ENCODE results near the gene ACVR1B. TPM values are rescaled to one million over a fixed set of nuclear protein-coding genes. Genes with fewer than 3 reads are reported as not detected.

ACVR1B gene
- total RNA-seq, 1 experiment from 2014 or later: 13.4 TPM

GRCh38 chr12:51915951-51916350 lies 35.5 kb upstream of the ACVR1B start:
- CTCF ChIA-PET: no interaction called here
- Histone ChIP-seq H3K9me3 (ENCODE audit: insufficient read depth, low read depth) (no peaks in the 10 kb centered on the region), H3K4me2 (no peak overlapping the region), H3K9me2 (ENCODE audit: insufficient read depth) (no peaks in the 10 kb centered on the region), H3F3A (ENCODE audit: insufficient read depth, low read depth) (no peaks in the 10 kb centered on the region), H3K4me3 (no peak overlapping the region), H3K36me3 (ENCODE audit: low read depth) (no peaks in the 10 kb centered on the region), H3K27me3 (ENCODE audit: insufficient read depth, low read depth) (peaks cover 12% of the 10 kb centered on the region), H3K79me2 (ENCODE audit: low read depth) (no peaks in the 10 kb centered on the region), H4K20me1 (ENCODE audit: insufficient read depth) (no peaks in the 10 kb centered on the region), H2AFZ (no peak overlapping the region), H3K27ac (no peak overlapping the region), H3K4me1 (replicated peaks; ENCODE audit: insufficient read depth) (no peaks in the 10 kb centered on the region)
- BruUV-seq (replicated peaks): no TSS peak
- intact Hi-C loops (cut with micrococcal nuclease; ENCODE audit: unreplicated experiment): no loop called here
- POLR2A ChIA-PET (ENCODE audit: unreplicated experiment): no interaction called here
- TF ChIP-seq EZH2 (IDR thresholded peaks at IDR 0.05; ENCODE audit: low read depth) (no peak), CTCF (conservative IDR thresholded peaks at IDR 0.05) (no peak)
- no peak for DNase-seq

DNA sequence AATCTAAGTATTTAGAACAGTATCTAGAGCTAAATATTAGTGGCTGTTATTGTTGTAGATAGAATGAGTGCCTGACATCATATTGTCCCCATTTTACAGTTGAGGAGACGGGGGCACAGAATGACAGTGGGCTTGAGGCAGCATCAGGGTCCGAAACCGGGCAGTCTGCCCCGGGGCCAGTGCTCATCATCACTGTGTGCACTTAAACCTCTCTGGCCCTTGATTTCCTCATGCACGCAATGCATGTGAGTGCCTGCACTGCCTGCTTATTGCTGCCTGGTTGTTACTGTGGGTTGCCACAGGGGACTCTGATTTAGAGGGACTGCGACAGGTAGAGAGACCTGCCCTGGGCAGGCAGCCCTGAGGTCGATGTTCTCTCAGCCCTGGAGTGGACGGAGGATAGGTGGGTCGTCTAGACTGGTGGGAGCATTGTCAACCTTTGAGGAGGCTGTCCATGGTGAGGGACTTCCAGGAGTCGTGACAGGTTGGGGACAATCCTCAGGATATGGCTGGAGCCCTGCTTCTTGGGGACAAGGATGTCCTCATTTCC lies 34.4 kb upstream of the ACVR1B start:
- Histone ChIP-seq H3K79me2 (ENCODE audit: low read depth) (no peaks in the 10 kb centered on the region), H3K27me3 (ENCODE audit: insufficient read depth, low read depth) (peaks cover 2% of the 10 kb centered on the region; the same call in 1 of the 2 replicates), H3K27ac (no peak overlapping the region), H2AFZ (no peak overlapping the region), H3K4me1 (replicated peaks; ENCODE audit: insufficient read depth) (no peaks in the 10 kb centered on the region), H3K36me3 (ENCODE audit: low read depth) (no peaks in the 10 kb centered on the region), H3F3A (ENCODE audit: insufficient read depth, low read depth) (no peaks in the 10 kb centered on the region), H3K4me3 (no peak overlapping the region), H3K4me2 (no peak overlapping the region), H3K9me2 (ENCODE audit: insufficient read depth) (no peaks in the 10 kb centered on the region), H3K9me3 (ENCODE audit: insufficient read depth, low read depth) (no peaks in the 10 kb centered on the region), H4K20me1 (ENCODE audit: insufficient read depth) (no peaks in the 10 kb centered on the region)
- ChIA-PET POLR2A (ENCODE audit: unreplicated experiment) (interaction anchor here (0.6 kb wide), 1 partner anchor 75 kb away, joined by 3 read pairs; no protein-coding TSS in a partner anchor), CTCF (no interaction called here)
- no TSS peak for BruUV-seq (replicated peaks)
- DNase-seq: no peak
- TF ChIP-seq EZH2 (IDR thresholded peaks at IDR 0.05; ENCODE audit: low read depth): no peak
- intact Hi-C loops (cut with micrococcal nuclease; ENCODE audit: unreplicated experiment): no loop called here

DNA sequence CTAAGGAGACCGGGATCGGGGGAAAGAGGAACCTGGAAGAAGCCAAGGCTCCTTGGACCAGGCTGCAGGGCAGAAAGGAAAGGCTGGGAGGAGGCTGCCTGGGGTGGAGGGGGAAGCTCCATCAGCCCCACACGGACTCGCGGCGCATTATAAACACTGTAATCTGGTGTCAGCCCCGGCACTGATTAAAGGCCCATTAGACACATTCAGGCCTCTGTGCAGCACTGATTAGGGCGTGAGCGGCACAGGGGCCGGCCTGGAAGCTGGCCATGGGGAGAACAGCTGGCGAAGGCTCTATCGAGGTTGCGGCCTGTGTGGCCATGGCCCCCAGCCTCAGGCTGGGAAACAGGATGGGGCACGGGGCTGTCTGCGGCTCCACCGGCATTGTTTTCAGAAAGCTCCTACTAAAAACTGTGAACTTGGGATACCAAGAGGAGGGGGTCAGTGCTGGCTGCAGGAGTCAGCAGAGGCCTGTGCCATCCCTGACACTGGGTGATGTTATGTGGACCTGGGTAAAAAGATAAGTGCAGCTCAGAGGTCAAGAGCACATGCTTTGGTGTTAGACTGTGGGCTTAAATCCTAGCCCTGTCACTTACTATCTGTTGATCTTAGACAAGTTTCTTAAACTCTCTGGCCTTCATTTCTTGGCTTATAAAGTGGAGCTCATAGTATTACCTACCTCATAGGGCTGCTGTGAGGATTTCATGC lies 33.6 kb upstream of the ACVR1B start:
- no TSS peak for BruUV-seq (replicated peaks)
- H3K27ac ChIP-seq: no peak overlapping the region
- H3K36me3 ChIP-seq (ENCODE audit: low read depth): no peaks in the 10 kb centered on the region
- no peaks in the 10 kb centered on the region for H3K9me3 ChIP-seq (ENCODE audit: insufficient read depth, low read depth)
- H3K4me1 ChIP-seq (replicated peaks; ENCODE audit: insufficient read depth): no peaks in the 10 kb centered on the region
- H3K4me2 ChIP-seq: no peak overlapping the region
- H3K79me2 ChIP-seq (ENCODE audit: low read depth): no peaks in the 10 kb centered on the region
- intact Hi-C loops (cut with micrococcal nuclease; ENCODE audit: unreplicated experiment): no loop called here
- no peak overlapping the region for H2AFZ ChIP-seq
- H3K4me3 ChIP-seq: no peak overlapping the region
- CTCF ChIA-PET: no interaction called here
- H4K20me1 ChIP-seq (ENCODE audit: insufficient read depth): no peaks in the 10 kb centered on the region
- no peaks in the 10 kb centered on the region for H3K27me3 ChIP-seq (ENCODE audit: insufficient read depth, low read depth)
- H3K9me2 ChIP-seq (ENCODE audit: insufficient read depth): no peaks in the 10 kb centered on the region
- POLR2A ChIA-PET (ENCODE audit: unreplicated experiment): no interaction called here
- TF ChIP-seq EZH2 (IDR thresholded peaks at IDR 0.05; ENCODE audit: low read depth): no peak
- TF ChIP-seq CTCF (conservative IDR thresholded peaks at IDR 0.05): no peak
- no peaks in the 10 kb centered on the region for H3F3A ChIP-seq (ENCODE audit: insufficient read depth, low read depth)
- DNase-seq: no peak

All from PC-9 (cell line).